ENCODE results near the gene COG5.

- no peak for TF ChIP-seq POLR2A (IDR thresholded peaks at IDR 0.05)
- TF ChIP-seq, protein P1, sequence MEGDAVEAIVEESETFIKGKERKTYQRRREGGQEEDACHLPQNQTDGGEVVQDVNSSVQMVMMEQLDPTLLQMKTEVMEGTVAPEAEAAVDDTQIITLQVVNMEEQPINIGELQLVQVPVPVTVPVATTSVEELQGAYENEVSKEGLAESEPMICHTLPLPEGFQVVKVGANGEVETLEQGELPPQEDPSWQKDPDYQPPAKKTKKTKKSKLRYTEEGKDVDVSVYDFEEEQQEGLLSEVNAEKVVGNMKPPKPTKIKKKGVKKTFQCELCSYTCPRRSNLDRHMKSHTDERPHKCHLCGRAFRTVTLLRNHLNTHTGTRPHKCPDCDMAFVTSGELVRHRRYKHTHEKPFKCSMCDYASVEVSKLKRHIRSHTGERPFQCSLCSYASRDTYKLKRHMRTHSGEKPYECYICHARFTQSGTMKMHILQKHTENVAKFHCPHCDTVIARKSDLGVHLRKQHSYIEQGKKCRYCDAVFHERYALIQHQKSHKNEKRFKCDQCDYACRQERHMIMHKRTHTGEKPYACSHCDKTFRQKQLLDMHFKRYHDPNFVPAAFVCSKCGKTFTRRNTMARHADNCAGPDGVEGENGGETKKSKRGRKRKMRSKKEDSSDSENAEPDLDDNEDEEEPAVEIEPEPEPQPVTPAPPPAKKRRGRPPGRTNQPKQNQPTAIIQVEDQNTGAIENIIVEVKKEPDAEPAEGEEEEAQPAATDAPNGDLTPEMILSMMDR (IDR thresholded peaks at IDR 0.05): no peak
Observed at GRCh38 chr7:107384025-107384424, 179.7 kb downstream of the COG5 start.

Data from adrenal gland (tissue), 5 donors.